OCI-LY3 (cell line): ENCODE measurements around the gene RNF157.

Experiments
- CTCF ChIP-seq: fragments of 200-600, 300-600 bp; sonication (generic); IDR thresholded peaks from 2 replicates; pipeline ENCODE4 v1.5.1; 2014; ENCODE audit warnings: antibody characterized with exemption, low read length, low read depth
- EZH2phosphoT487 ChIP-seq: fragments of 200-600 bp; shearing (Covaris generic); IDR thresholded peaks from 2 replicates; pipeline ENCODE4 v1.6.1; 2018; ENCODE audit warnings: antibody characterized with exemption, mixed run types, low read depth

GRCh38 chr17:76239538-76240274 lies 587 bp downstream of the RNF157 start:
- TF ChIP-seq CTCF = no peak
- TF ChIP-seq EZH2phosphoT487 = no peak
